ENCODE data around the gene TMEM235.

The TMEM235 gene

GRCh38 chr17:78253946-78254672 is 22.7 kb downstream of the TMEM235 start (continued):
- no peak for TF ChIP-seq ZNF571 (tag by site-specific recombination; IDR thresholded peaks at IDR 0.05)
- no peak for TF ChIP-seq ZNF169 (tag by site-specific recombination; IDR thresholded peaks at IDR 0.05)
- TF ChIP-seq ZNF140 (tag by site-specific recombination; IDR thresholded peaks at IDR 0.05) = no peak
- no peak for TF ChIP-seq ZNF426 (tag by site-specific recombination; IDR thresholded peaks at IDR 0.05)
- TF ChIP-seq ZIC2 (tag by site-specific recombination; IDR thresholded peaks at IDR 0.05) = peak; percentile 23; the same call in 1 of the 2 replicates
- no peak for TF ChIP-seq SP2 (tag by site-specific recombination; IDR thresholded peaks at IDR 0.05)
- no peak for TF ChIP-seq ZNF777 (tag by site-specific recombination; IDR thresholded peaks at IDR 0.05; ENCODE audit: borderline replicate concordance)
- TF ChIP-seq ZNF704 (tag by site-specific recombination; IDR thresholded peaks at IDR 0.05) = no peak
- TF ChIP-seq ZNF16 (tag by site-specific recombination; IDR thresholded peaks at IDR 0.05; ENCODE audit: low read depth) = no peak
- TF ChIP-seq ZNF521 (tag by site-specific recombination; IDR thresholded peaks at IDR 0.05) = no peak
- no peak for TF ChIP-seq PRDM4 (tag by site-specific recombination; IDR thresholded peaks at IDR 0.05)
- TF ChIP-seq ZNF280C (tag by site-specific recombination; IDR thresholded peaks at IDR 0.05) = no peak
- 0 out of 2 replicates have a peak, but pooled peaks have one; percentile 12 for TF ChIP-seq ZNF223 (tag by site-specific recombination; IDR thresholded peaks at IDR 0.05)
- TF ChIP-seq ZNF626 (tag by site-specific recombination; IDR thresholded peaks at IDR 0.05) = no peak
- TF ChIP-seq ZNF560 (tag by site-specific recombination; IDR thresholded peaks at IDR 0.05; ENCODE audit: borderline replicate concordance) = no peak
- no peak for TF ChIP-seq ZNF175 (tag by site-specific recombination; IDR thresholded peaks at IDR 0.05)
- peak; percentile 25; the same call in 1 of the 2 replicates for TF ChIP-seq ZNF398 (tag by site-specific recombination; IDR thresholded peaks at IDR 0.05)
- no peak for TF ChIP-seq MYNN (tag by site-specific recombination; IDR thresholded peaks at IDR 0.05; ENCODE audit: borderline replicate concordance)
- no peak for TF ChIP-seq ZNF514 (tag by site-specific recombination; IDR thresholded peaks at IDR 0.05)
- TF ChIP-seq TRIM28 (IDR thresholded peaks at IDR 0.05; ENCODE audit: borderline replicate concordance, low read length) = 0 out of 2 replicates have a peak, but pooled peaks have one; percentile 46
- no peak for TF ChIP-seq ZNF747 (tag by site-specific recombination; IDR thresholded peaks at IDR 0.05)
- TF ChIP-seq SP7 (tag by site-specific recombination; IDR thresholded peaks at IDR 0.05) = peak; percentile 38
- peak; percentile 89 for TF ChIP-seq PATZ1 (tag by site-specific recombination; IDR thresholded peaks at IDR 0.05)
- TF ChIP-seq ZNF221 (tag by site-specific recombination; IDR thresholded peaks at IDR 0.05; ENCODE audit: borderline replicate concordance) = no peak
- TF ChIP-seq HOXC10 (CRISPR knock-in tag; IDR thresholded peaks at IDR 0.05) = no peak
- peak; percentile 64 for TF ChIP-seq ZNF629 (tag by site-specific recombination; IDR thresholded peaks at IDR 0.05)
- TF ChIP-seq ZNF37A (tag by site-specific recombination; IDR thresholded peaks at IDR 0.05) = no peak

Measured in HEK293 (cell line).